GM21529 (cell line): ENCODE results near the gene ST6GALNAC2.
"Not testable (repeated sequence)": the region's sequence is repeated elsewhere in the genome, so short reads cannot be mapped to it uniquely, and the experiment has no call there.

Source experiments
- ATAC-seq: cut with Tn5 transposase; IDR thresholded peaks from one replicate; pipeline ENCODE4 v1.9.1; 2021; ENCODE audit not compliant: unreplicated experiment

Gene ST6GALNAC2

GRCh38 chr17:76542566-76542971 lies 43.1 kb downstream of the ST6GALNAC2 start:
- no peak for ATAC-seq

GRCh38 chr17:76541739-76542454 lies 43.8 kb downstream of the ST6GALNAC2 start:
- no peak for ATAC-seq

- no peak for ATAC-seq
Observed at GRCh38 chr17:76540381-76541300, 45.0 kb downstream of the ST6GALNAC2 start.

DNA sequence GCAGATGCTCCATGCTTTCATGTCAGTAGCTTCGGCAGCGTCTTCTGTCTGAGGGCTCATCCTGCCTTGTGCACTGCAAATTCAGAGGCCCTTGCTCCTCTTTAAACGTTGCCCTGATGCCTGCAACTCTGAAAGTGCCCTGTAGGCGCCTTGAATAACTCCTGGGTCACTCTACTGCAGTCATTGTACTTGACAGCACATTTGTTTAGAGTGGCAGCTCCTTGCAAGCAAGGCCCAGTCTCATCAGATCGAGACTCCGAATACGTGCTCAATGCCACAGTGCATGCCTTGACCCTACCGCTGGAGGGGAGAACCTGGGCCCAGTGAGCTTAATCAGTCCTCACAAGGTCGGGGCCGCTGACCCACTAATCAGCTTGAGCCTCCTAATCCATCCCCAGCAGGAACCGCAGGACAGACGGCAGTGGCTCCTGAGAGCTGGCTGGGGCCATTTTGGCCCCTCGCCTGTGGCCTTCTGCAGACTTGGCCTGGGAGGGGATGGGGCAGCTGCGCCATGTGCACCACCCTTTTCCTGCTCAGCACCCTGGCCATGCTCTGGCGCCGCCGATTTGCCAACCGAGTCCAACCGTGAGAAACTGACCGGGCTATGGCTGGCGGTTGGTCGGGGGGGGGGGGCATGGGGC lies 45.9 kb downstream of the ST6GALNAC2 start, which contains the start of gene PRCD:
TSS of gene PRCD (plus strand) at position 414 of the 641 bp plus-strand sequence. CDS start at position 512, 98 bp downstream.
- no peak for ATAC-seq

- ATAC-seq: no peak
Observed at GRCh38 chr17:76538941-76539570, 46.6 kb downstream of the ST6GALNAC2 start.

DNA sequence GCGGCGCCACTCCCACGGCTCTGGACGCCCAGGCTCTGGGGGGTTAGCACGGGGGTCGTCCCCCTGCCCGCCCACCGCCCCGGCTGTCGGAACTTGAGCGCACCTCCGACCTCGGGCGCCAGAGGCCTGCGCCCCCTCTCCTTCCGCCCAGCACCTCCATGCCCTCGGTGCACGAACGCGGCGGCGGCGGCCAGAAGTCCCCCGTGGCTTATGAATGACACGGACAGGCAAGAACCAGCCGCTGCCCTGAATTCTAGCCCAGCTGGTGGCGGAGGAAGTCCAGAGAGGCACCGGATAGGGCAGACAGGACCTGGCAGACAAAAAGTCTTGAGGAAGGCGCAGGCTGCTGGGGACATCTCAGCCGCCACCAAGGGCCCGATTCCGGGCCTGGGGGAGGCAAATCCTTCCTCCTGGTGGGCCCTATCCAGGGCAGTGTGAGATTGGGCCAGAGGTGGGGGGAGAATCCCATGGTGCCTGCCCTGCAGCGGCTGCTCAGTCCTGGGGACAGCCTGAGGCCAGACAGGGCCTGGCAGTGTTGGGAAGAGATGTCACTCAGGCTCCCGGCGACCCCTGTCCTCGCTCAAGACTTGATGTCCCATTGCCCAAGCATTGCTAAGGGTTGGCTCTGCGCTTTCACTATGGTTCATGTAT lies 47.3 kb downstream of the ST6GALNAC2 start:
- ATAC-seq: no peak

- ATAC-seq: no peak
Observed at GRCh38 chr17:76537578-76538280, 47.9 kb downstream of the ST6GALNAC2 start, which contains the start of gene CYGB. CYGB (minus strand) TSS chr17:76537709; CDS start chr17:76537542, 167 bp downstream.

GRCh38 chr17:76537288-76537577 lies 48.4 kb downstream of the ST6GALNAC2 start:
- no peak for ATAC-seq

GRCh38 chr17:76536511-76537287 lies 49.0 kb downstream of the ST6GALNAC2 start:
- no peak for ATAC-seq

DNA sequence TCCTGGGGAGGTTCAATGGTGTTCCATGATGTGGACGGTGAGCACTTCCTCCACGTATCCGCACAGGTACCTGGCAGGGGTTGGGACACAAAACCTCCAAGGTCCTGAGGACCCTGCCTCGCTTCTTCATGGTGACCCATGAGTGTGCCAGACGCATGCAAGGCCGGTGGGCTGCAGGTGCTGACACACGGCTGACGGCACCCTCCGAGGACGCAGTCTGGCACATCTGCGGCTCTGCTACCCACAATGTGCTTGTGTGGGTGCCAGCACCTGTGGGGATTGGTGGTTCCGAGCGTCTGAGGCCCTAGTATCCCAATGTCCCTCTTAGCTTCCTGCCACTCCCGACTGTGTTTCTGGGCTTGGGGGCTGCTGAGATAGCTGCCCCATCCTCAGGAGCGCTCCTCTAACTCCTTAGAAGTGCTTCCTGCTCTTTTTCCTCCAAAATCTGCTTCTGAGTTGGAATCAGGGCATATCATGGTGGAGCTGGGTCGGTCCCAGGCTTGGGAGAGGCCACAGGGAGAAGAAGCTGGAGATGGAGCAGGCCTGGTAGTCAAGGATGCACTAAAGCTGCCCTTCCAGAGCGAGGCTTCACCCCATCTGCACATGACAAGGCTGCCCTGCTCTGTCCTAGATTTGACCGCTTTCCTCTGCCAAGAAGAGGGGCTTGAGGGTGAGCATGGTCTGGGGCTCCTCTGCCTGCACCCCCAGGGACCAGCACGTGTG lies 49.7 kb downstream of the ST6GALNAC2 start:
- no peak for ATAC-seq

GRCh38 chr17:76534831-76535732 lies 50.6 kb downstream of the ST6GALNAC2 start:
- no peak for ATAC-seq

DNA sequence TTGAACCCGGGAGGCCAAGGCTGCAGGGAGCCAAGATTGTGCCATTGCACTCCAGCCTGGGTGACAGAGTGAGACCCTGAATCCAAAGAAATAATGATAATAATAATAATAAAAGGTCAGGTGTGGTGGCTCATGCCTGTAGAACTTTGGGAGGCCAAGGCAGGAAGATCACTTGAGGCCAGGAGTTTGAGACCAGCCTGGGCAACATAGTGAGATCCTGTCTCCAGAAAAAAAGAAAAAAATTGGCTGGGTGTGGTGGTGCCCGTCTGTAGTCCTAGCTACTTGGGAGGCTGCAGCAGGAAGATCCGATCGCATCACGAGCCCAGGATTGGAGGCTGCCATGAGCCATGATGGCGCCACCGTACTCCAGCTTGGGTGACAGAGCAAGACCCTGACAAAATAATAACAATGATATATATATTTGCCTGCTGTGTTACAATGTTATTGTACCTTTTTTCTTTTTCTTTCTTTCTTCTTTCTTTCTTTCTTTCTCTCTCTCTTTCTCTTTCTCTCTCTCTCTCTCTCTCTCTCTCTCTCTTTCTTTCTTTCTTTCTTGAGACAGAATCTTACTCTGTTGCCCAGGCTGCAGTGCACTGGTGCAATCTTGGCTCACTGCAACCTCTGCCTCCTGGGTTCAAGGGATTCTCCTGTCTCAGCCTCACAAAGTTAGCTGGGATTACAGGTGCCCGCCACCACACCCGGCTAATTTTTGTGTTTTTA lies 51.9 kb downstream of the ST6GALNAC2 start:
- not testable (repeated sequence) for ATAC-seq

- no peak for ATAC-seq
Observed at GRCh38 chr17:76532072-76532651, 53.5 kb downstream of the ST6GALNAC2 start.

DNA sequence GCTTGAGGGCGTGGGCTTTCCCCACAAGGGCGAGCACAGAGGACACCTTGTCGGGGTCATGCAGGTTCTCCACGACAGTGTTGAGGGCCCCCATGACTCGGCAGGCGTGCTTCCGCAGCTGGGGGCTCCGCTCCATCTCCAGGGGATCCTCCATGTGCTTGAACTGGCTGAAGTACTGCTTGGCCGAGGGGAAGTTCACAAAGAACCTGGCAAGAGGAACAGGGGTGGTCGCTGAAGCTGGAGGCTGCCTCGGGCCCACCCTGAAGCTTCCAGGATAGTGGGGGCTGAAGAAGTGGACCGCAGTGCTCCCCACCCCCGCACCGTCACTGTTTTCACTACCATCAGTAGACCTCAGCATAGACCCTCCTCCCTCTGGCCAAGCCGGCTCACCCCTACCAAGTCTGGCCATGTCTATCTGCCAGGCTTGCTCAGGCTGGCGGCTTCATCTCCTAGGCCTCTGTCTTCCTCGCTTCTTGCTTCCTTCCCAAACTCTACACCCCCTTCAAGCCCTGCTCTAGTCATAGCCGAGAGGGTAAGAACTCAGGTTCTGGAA lies 54.1 kb downstream of the ST6GALNAC2 start:
- no peak for ATAC-seq

- no peak for ATAC-seq
Observed at GRCh38 chr17:76530811-76531485, 54.7 kb downstream of the ST6GALNAC2 start.
